ENCODE measurements around the gene ZDHHC14.
"Not testable (repeated sequence)": the region's sequence is repeated elsewhere in the genome, so short reads cannot be mapped to it uniquely, and the experiment has no call there.

ZDHHC14 gene

DNA sequence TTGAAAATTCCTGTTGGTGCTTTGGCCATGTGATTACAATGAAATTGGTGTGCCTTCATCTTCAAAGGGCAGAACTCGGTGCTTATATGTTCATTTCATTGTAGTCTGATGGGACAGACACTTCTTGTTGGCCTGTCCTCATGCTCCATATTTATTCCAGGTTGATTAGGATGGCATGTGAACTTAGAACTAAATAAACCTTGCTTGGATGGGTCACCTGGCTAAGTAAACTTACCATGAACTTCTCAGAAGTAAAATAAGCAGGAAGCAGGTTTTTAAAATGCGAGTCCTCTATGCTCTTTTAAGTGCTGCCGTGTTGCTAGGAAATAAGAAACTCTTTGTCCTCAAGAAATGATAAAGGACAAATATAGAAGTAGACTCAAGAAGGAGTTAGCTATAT is 26.7 kb downstream of the ZDHHC14 start:
- Histone ChIP-seq H3F3A (ENCODE audit: control insufficient read depth, insufficient read depth) (no peaks in the 10 kb centered on the region), H3K27ac (ENCODE audit: low read depth, low read length) (no peak overlapping the region), H3K36me3 (ENCODE audit: control insufficient read depth, low read length) (no peaks in the 10 kb centered on the region), H3K79me2 (ENCODE audit: control insufficient read depth, low read length) (no peaks in the 10 kb centered on the region), H3K27me3 (ENCODE audit: control insufficient read depth, low read length) (no peaks in the 10 kb centered on the region), H3K9me3 (ENCODE audit: control insufficient read depth, insufficient read depth, low read length) (no peaks in the 10 kb centered on the region), H3K4me1 (ENCODE audit: control insufficient read depth, low read length) (no peaks in the 10 kb centered on the region), H3K4me3 (ENCODE audit: low read length) (no peak overlapping the region), H3K4me2 (ENCODE audit: low read length) (no peak overlapping the region), H4K20me1 (ENCODE audit: control insufficient read depth, insufficient read depth, low read depth, low read length) (no peaks in the 10 kb centered on the region; the same call in 1 of the 2 replicates), H3K9me2 (replicated peaks; ENCODE audit: control insufficient read depth, low read length) (no peaks in the 10 kb centered on the region)
- no peak for TF ChIP-seq EZH2phosphoT487 (IDR thresholded peaks at IDR 0.05; ENCODE audit: borderline replicate concordance, low read length)
- TF ChIP-seq, protein P1, sequence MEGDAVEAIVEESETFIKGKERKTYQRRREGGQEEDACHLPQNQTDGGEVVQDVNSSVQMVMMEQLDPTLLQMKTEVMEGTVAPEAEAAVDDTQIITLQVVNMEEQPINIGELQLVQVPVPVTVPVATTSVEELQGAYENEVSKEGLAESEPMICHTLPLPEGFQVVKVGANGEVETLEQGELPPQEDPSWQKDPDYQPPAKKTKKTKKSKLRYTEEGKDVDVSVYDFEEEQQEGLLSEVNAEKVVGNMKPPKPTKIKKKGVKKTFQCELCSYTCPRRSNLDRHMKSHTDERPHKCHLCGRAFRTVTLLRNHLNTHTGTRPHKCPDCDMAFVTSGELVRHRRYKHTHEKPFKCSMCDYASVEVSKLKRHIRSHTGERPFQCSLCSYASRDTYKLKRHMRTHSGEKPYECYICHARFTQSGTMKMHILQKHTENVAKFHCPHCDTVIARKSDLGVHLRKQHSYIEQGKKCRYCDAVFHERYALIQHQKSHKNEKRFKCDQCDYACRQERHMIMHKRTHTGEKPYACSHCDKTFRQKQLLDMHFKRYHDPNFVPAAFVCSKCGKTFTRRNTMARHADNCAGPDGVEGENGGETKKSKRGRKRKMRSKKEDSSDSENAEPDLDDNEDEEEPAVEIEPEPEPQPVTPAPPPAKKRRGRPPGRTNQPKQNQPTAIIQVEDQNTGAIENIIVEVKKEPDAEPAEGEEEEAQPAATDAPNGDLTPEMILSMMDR (IDR thresholded peaks at IDR 0.05; ENCODE audit: low read depth, low read length, poor library complexity, severe bottlenecking): no peak

GRCh38 chr6:157408427-157408826 is 27.4 kb downstream of the ZDHHC14 start:
- H4K20me1 ChIP-seq (ENCODE audit: control insufficient read depth, insufficient read depth, low read depth, low read length); H3K27ac ChIP-seq (ENCODE audit: low read depth, low read length); H3K36me3 ChIP-seq (ENCODE audit: control insufficient read depth, low read length); H3K27me3 ChIP-seq (ENCODE audit: control insufficient read depth, low read length); H3K4me3 ChIP-seq (ENCODE audit: low read length); H3K4me2 ChIP-seq (ENCODE audit: low read length); H3K9me3 ChIP-seq (ENCODE audit: control insufficient read depth, insufficient read depth, low read length); H3K9me2 ChIP-seq (replicated peaks; ENCODE audit: control insufficient read depth, low read length); H3K4me1 ChIP-seq (ENCODE audit: control insufficient read depth, low read length); H3F3A ChIP-seq (ENCODE audit: control insufficient read depth, insufficient read depth); H3K79me2 ChIP-seq (ENCODE audit: control insufficient read depth, low read length): not testable (repeated sequence)

DNA sequence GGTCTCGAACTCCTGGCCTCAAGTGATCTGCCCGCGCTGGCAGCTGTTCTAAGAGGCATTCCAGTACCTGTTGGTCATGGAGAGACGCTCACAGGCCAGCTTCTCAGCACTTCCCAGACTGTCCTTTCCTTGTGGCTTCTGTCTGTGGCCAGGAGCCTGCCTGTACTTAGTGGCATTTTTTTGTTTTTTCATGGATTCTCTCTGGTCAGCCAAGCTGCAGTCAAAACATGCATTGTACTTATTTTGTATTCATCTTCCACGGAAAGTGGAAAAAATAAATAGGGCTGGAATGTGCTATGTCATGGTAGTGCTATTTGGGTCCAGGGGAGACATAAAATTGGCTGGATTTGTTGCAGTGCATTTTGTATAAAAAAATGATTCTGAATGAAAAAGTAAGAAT is 29.1 kb downstream of the ZDHHC14 start:
- Histone ChIP-seq H3K27me3 (ENCODE audit: control insufficient read depth, low read length) (no peaks in the 10 kb centered on the region), H3K9me2 (replicated peaks; ENCODE audit: control insufficient read depth, low read length) (no peaks in the 10 kb centered on the region), H3K27ac (ENCODE audit: low read depth, low read length) (no peak overlapping the region), H3K79me2 (ENCODE audit: control insufficient read depth, low read length) (no peaks in the 10 kb centered on the region), H3K36me3 (ENCODE audit: control insufficient read depth, low read length) (no peaks in the 10 kb centered on the region), H3K4me1 (ENCODE audit: control insufficient read depth, low read length) (no peaks in the 10 kb centered on the region), H3F3A (ENCODE audit: control insufficient read depth, insufficient read depth) (no peaks in the 10 kb centered on the region), H4K20me1 (ENCODE audit: control insufficient read depth, insufficient read depth, low read depth, low read length) (no peaks in the 10 kb centered on the region; the same call in 1 of the 2 replicates), H3K4me3 (ENCODE audit: low read length) (no peak overlapping the region), H3K9me3 (ENCODE audit: control insufficient read depth, insufficient read depth, low read length) (no peaks in the 10 kb centered on the region), H3K4me2 (ENCODE audit: low read length) (no peak overlapping the region)
- TF ChIP-seq EZH2phosphoT487 (IDR thresholded peaks at IDR 0.05; ENCODE audit: borderline replicate concordance, low read length): no peak
- TF ChIP-seq, protein P1 (IDR thresholded peaks at IDR 0.05; ENCODE audit: low read depth, low read length, poor library complexity, severe bottlenecking): no peak

DNA sequence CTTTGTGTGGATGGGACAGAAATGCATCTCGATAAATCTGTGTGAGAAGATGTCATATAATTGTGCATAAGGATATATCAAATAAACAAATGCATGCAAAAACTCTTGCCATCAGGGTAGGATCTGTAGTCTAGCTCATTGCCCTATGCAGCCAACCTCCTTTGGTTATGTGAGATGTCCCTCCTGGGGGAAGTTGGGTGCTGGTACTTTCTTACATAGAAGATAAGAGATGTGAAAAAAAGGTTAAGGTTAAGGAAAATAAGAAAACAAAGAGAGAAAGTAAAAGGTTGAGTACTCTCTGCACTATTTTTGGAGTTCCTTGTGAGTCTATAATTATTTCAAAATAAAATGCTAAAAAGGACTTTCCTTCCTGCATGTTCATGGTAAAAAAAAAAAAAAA is 30.4 kb downstream of the ZDHHC14 start:
- H3K4me1 ChIP-seq (ENCODE audit: control insufficient read depth, low read length): no peaks in the 10 kb centered on the region
- TF ChIP-seq EZH2phosphoT487 (IDR thresholded peaks at IDR 0.05; ENCODE audit: borderline replicate concordance, low read length): no peak
- TF ChIP-seq, protein P1 (IDR thresholded peaks at IDR 0.05; ENCODE audit: low read depth, low read length, poor library complexity, severe bottlenecking): no peak
- no peaks in the 10 kb centered on the region for H3F3A ChIP-seq (ENCODE audit: control insufficient read depth, insufficient read depth)

More for the DNA sequence above, 30.4 kb downstream of the ZDHHC14 start:
- Histone ChIP-seq H3K9me2 (replicated peaks; ENCODE audit: control insufficient read depth, low read length) (no peaks in the 10 kb centered on the region), H3K27me3 (ENCODE audit: control insufficient read depth, low read length) (no peaks in the 10 kb centered on the region), H3K27ac (ENCODE audit: low read depth, low read length) (no peak overlapping the region), H4K20me1 (ENCODE audit: control insufficient read depth, insufficient read depth, low read depth, low read length) (no peaks in the 10 kb centered on the region; the same call in 1 of the 2 replicates), H3K79me2 (ENCODE audit: control insufficient read depth, low read length) (no peaks in the 10 kb centered on the region), H3K4me2 (ENCODE audit: low read length) (no peak overlapping the region), H3K9me3 (ENCODE audit: control insufficient read depth, insufficient read depth, low read length) (no peaks in the 10 kb centered on the region), H3K36me3 (ENCODE audit: control insufficient read depth, low read length) (no peaks in the 10 kb centered on the region), H3K4me3 (ENCODE audit: low read length) (no peak overlapping the region)
